OCI-LY1 (cell line): Measurements from ENCODE around the gene MEP1A.

Experiments
- H2AFZ ChIP-seq: fragments of 200-600 bp; sonication (generic), shearing (Covaris generic); 2 replicates; pipeline ENCODE4 v1.6.0; 2014; ENCODE audit warnings: antibody characterized with exemption, mild to moderate bottlenecking, low read length
- H3F3A ChIP-seq: fragments of 200-600 bp; sonication (generic), shearing (Covaris generic); 2 replicates; pipeline ENCODE4 v1.6.0; 2014; ENCODE audit warnings: mild to moderate bottlenecking, antibody characterized with exemption, low read length, moderate library complexity; ENCODE audit not compliant: insufficient read depth
- H3K27ac ChIP-seq: fragments of 200-600 bp; sonication (generic); 2 replicates; pipeline ENCODE4 v1.5.1; 2014; ENCODE audit warnings: low read length, mixed run types, mild to moderate bottlenecking, low read depth; ENCODE audit not compliant: poor library complexity, severe bottlenecking
- H3K27me3 ChIP-seq: fragments of 200-600 bp; sonication (generic); 2 replicates; pipeline ENCODE4 v1.6.0; 2014; ENCODE audit warnings: antibody characterized with exemption, mild to moderate bottlenecking, low read length, moderate library complexity; ENCODE audit not compliant: insufficient read depth
- H3K36me3 ChIP-seq: fragments of 200-600 bp; sonication (generic); 2 replicates; pipeline ENCODE4 v1.6.1; 2014; ENCODE audit warnings: mild to moderate bottlenecking, antibody characterized with exemption, low read length, moderate library complexity, mixed read lengths; ENCODE audit not compliant: insufficient read depth
- H3K4me1 ChIP-seq: fragments of 200-600 bp; sonication (generic); 2 replicates; pipeline ENCODE4 v1.5.1; 2014; ENCODE audit warnings: mild to moderate bottlenecking, low read length, moderate library complexity; ENCODE audit not compliant: insufficient read depth, severe bottlenecking
- H3K4me2 ChIP-seq: fragments of 200-600 bp; sonication (generic), shearing (Covaris generic); 2 replicates; pipeline ENCODE4 v1.6.1; 2014; ENCODE audit warnings: low read length
- H3K4me3 ChIP-seq: fragments of 200-600 bp; sonication (generic); 2 replicates; pipeline ENCODE4 v1.5.1; 2014; ENCODE audit warnings: low read length, low read depth, mild to moderate bottlenecking, mixed read lengths; ENCODE audit not compliant: poor library complexity, severe bottlenecking
- H3K79me2 ChIP-seq: fragments of 200-600 bp; shearing (Covaris generic); 2 replicates; pipeline ENCODE4 v1.6.1; 2016; ENCODE audit warnings: mixed run types, low read length, mixed read lengths; ENCODE audit not compliant: insufficient read depth
- H3K9ac ChIP-seq: fragments of 200-600 bp; sonication (generic), shearing (Covaris generic); 2 replicates; pipeline ENCODE4 v1.6.1; 2014; ENCODE audit warnings: mild to moderate bottlenecking, low read length, mixed read lengths
- H3K9me2 ChIP-seq: fragments of 200-600 bp; sonication (generic), shearing (Covaris generic); 2 replicates; pipeline ENCODE4 v1.6.1; 2014; ENCODE audit warnings: low read depth, mild to moderate bottlenecking, low read length, mixed read lengths
- H3K9me3 ChIP-seq: fragments of 200-600 bp; shearing (Covaris generic); 2 replicates; pipeline ENCODE4 v1.6.1; 2014; ENCODE audit warnings: low read length, mixed read lengths
- H4K20me1 ChIP-seq: fragments of 200-600 bp; sonication (generic), shearing (Covaris generic); 2 replicates; pipeline ENCODE4 v1.6.0; 2016; ENCODE audit warnings: mild to moderate bottlenecking, low read length; ENCODE audit not compliant: insufficient read depth
- CTCF ChIP-seq: fragments of 200-600 bp; sonication (generic), shearing (Covaris generic); IDR thresholded peaks from 2 replicates; pipeline ENCODE4 v1.5.1; 2017; ENCODE audit warnings: mild to moderate bottlenecking, antibody characterized with exemption, low read length, moderate library complexity, mixed read lengths
- EZH2 ChIP-seq: fragments of 200-600 bp; sonication (generic), shearing (Covaris generic); IDR thresholded peaks from 2 replicates; pipeline ENCODE4 v1.8.0; 2017; ENCODE audit warnings: borderline replicate concordance, mixed run types, mild to moderate bottlenecking, antibody characterized with exemption, low read length, moderate library complexity, mixed read lengths

Gene MEP1A

GRCh38 chr6:46787871-46788540, 5.2 kb upstream of the MEP1A start:
- no peaks in the 10 kb centered on the region for H3F3A ChIP-seq
- H3K9me2 ChIP-seq: no peaks in the 10 kb centered on the region
- TF ChIP-seq EZH2: no peak
- no peak for TF ChIP-seq CTCF

DNA sequence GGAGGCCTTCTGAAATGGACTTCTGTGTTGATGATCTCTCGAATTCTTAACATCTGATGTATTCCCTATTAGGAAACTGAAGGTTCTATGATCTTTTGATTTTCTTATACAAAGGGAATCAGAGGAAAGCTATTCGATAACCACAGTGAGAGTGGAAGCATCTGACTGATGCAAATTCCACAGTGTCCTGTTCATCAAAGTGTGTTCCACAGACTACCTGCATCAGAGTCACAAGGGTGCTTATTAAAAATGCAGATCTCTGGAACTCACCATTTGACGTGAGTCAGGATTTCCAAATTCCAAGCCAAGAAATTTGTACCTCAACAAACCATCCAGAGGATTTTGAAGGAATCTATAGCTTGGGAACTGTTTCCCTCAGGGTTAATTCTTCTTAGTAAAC, 4.4 kb upstream of the MEP1A start:
- no peaks in the 10 kb centered on the region for H4K20me1 ChIP-seq
- H3K27me3 ChIP-seq: no peaks in the 10 kb centered on the region
- TF ChIP-seq CTCF (no peak), EZH2 (no peak)
- H3K36me3 ChIP-seq: no peaks in the 10 kb centered on the region
- H3K27ac ChIP-seq: no peak overlapping the region
- no peaks in the 10 kb centered on the region for H3K4me1 ChIP-seq
- H3F3A ChIP-seq: no peaks in the 10 kb centered on the region
- no peak overlapping the region for H3K9ac ChIP-seq
- no peaks in the 10 kb centered on the region for H3K9me3 ChIP-seq
- no peak overlapping the region for H3K4me3 ChIP-seq
- no peak overlapping the region for H2AFZ ChIP-seq
- H3K4me2 ChIP-seq: no peak overlapping the region
- no peaks in the 10 kb centered on the region for H3K79me2 ChIP-seq
- H3K9me2 ChIP-seq: no peaks in the 10 kb centered on the region

More at GRCh38 chr6:46787871-46788540, 5.2 kb upstream of the MEP1A start:
- H3K27ac ChIP-seq: no peak overlapping the region
- H3K4me2 ChIP-seq: no peak overlapping the region
- H3K4me1 ChIP-seq: no peaks in the 10 kb centered on the region
- no peak overlapping the region for H2AFZ ChIP-seq
- no peaks in the 10 kb centered on the region for H3K79me2 ChIP-seq
- no peak overlapping the region for H3K9ac ChIP-seq
- no peaks in the 10 kb centered on the region for H3K9me3 ChIP-seq
- no peaks in the 10 kb centered on the region for H4K20me1 ChIP-seq
- H3K27me3 ChIP-seq: no peaks in the 10 kb centered on the region
- H3K4me3 ChIP-seq: no peak overlapping the region
- no peaks in the 10 kb centered on the region for H3K36me3 ChIP-seq

- Histone ChIP-seq H3K9me2 (no peaks in the 10 kb centered on the region), H3K36me3 (no peaks in the 10 kb centered on the region), H3K27ac (no peak overlapping the region), H3K27me3 (no peaks in the 10 kb centered on the region), H3K4me1 (no peaks in the 10 kb centered on the region), H4K20me1 (no peaks in the 10 kb centered on the region), H3K79me2 (no peaks in the 10 kb centered on the region), H3F3A (no peaks in the 10 kb centered on the region), H3K4me3 (no peak overlapping the region), H3K9me3 (no peaks in the 10 kb centered on the region), H3K4me2 (no peak overlapping the region), H3K9ac (no peak overlapping the region), H2AFZ (no peak overlapping the region)
- TF ChIP-seq EZH2 (no peak), CTCF (no peak)
Measured at GRCh38 chr6:46789434-46790354, 3.5 kb upstream of the MEP1A start.
